ENCODE results near the gene NT5DC1. TPM values are rescaled to one million over a fixed set of nuclear protein-coding genes. Genes with fewer than 3 reads are reported as not detected.

NT5DC1 gene
- total RNA-seq, 4 donors from 2014 or later, result 4.2 to 23.5 (median 7.0) TPM

DNA sequence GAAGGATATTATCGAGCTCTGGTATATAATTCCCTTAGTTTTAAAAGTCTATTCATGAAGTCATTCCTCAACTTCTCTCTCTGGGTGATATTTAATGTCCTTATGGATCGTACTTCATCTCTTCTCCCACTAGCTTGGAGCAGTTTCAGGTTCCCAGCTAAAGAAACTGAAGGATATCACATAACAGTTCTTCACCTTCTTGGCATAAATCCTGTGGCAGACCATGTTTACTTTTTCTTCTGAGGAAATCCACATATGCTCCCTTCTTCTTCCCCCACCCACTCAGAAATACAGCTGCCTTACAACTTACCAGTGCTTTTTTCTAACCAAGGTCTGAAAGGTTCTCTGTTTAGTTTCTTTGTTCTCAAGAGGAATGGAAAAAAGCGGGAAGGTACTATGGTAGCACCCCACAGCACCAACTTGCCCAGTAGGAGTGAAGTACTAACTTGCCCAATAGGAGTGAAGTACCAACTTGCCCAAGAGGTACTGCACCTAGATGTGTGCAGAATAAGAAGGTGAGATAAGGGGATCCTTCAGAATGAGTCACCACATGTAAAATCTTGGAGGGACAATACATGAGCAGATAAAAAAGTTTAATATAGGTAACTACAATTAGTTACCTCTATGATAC is 100.1 kb downstream of the NT5DC1 start:
- no peaks in the 10 kb centered on the region for H3K4me1 ChIP-seq
- no peaks in the 10 kb centered on the region for H3K36me3 ChIP-seq
- H3K4me3 ChIP-seq, result no peak overlapping the region
- no peak for TF ChIP-seq EP300 (IDR thresholded peaks at IDR 0.05)
- no peak for TF ChIP-seq POLR2A (IDR thresholded peaks at IDR 0.05)
- TF ChIP-seq, protein P1, sequence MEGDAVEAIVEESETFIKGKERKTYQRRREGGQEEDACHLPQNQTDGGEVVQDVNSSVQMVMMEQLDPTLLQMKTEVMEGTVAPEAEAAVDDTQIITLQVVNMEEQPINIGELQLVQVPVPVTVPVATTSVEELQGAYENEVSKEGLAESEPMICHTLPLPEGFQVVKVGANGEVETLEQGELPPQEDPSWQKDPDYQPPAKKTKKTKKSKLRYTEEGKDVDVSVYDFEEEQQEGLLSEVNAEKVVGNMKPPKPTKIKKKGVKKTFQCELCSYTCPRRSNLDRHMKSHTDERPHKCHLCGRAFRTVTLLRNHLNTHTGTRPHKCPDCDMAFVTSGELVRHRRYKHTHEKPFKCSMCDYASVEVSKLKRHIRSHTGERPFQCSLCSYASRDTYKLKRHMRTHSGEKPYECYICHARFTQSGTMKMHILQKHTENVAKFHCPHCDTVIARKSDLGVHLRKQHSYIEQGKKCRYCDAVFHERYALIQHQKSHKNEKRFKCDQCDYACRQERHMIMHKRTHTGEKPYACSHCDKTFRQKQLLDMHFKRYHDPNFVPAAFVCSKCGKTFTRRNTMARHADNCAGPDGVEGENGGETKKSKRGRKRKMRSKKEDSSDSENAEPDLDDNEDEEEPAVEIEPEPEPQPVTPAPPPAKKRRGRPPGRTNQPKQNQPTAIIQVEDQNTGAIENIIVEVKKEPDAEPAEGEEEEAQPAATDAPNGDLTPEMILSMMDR (IDR thresholded peaks at IDR 0.05), result no peak
- H3K9me3 ChIP-seq, result no peaks in the 10 kb centered on the region
- H3K27ac ChIP-seq, result no peak overlapping the region
- H3K27me3 ChIP-seq, result no peaks in the 10 kb centered on the region
- no peak for DNase-seq (ENCODE audit: low spot score in 2 of 2)
- 80 to 83% methylated on average over 3 of the region's 3 CpGs for WGBS, 2 donors

DNA sequence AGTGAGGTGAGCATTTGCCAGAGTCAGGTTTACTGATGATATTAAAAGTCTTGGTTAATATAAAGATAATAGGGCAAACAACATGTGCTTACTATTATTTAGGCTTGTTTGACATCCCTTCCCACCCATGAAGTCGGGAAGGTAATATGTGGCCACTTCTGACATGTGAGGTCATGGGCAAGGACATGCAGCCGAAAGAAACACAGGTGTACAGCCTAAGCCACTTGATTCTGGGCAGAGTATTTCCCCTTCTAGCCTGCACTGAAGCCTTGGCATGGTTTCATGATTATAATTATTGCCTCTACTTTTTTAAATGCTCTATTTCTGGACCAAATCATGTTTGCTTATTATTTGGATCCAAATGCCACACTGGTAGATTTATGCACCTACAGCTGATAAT is 100.9 kb downstream of the NT5DC1 start:
- Histone ChIP-seq H3K9me3 (no peaks in the 10 kb centered on the region), H3K4me1 (no peaks in the 10 kb centered on the region), H3K27ac (no peak overlapping the region), H3K36me3 (no peaks in the 10 kb centered on the region), H3K4me3 (no peak overlapping the region), H3K27me3 (no peaks in the 10 kb centered on the region)
- TF ChIP-seq, protein P1 (IDR thresholded peaks at IDR 0.05), result no peak
- TF ChIP-seq EP300 (IDR thresholded peaks at IDR 0.05), result no peak
- no peak for TF ChIP-seq POLR2A (IDR thresholded peaks at IDR 0.05)
- no peak for DNase-seq (ENCODE audit: low spot score in 2 of 2)
- WGBS, 2 donors, result 94 to 98% methylated on average over 2 of the region's 2 CpGs

DNA sequence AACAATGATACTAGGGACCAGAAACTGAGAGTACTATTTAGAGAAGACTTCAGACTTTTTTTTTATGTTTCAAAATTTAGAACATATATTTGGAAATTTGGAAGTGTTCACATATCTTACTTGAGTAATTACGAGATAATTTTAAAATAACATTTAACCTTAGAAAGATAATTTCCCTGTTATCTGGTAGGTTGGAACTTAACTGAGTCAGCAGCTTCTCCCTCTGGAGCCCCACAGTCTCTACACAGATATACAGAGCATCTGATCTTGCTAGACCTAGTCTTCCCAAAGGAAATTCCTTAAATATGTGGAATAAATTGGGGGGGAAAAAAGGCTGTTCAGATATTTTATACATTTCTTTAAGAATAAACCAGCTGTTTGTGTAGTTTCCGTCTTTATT is 104.6 kb downstream of the NT5DC1 start:
- Histone ChIP-seq H3K4me1 (no peaks in the 10 kb centered on the region), H3K27me3 (no peaks in the 10 kb centered on the region), H3K4me3 (no peak overlapping the region), H3K27ac (no peak overlapping the region), H3K9me3 (no peaks in the 10 kb centered on the region), H3K36me3 (no peaks in the 10 kb centered on the region)
- no peak for TF ChIP-seq POLR2A (IDR thresholded peaks at IDR 0.05)
- TF ChIP-seq EP300 (IDR thresholded peaks at IDR 0.05), result no peak
- TF ChIP-seq, protein P1 (IDR thresholded peaks at IDR 0.05), result no peak
- WGBS, 2 donors, result 52 to 56% methylated on average over 2 of the region's 2 CpGs
- no peak for DNase-seq (ENCODE audit: low spot score in 2 of 2)

DNA sequence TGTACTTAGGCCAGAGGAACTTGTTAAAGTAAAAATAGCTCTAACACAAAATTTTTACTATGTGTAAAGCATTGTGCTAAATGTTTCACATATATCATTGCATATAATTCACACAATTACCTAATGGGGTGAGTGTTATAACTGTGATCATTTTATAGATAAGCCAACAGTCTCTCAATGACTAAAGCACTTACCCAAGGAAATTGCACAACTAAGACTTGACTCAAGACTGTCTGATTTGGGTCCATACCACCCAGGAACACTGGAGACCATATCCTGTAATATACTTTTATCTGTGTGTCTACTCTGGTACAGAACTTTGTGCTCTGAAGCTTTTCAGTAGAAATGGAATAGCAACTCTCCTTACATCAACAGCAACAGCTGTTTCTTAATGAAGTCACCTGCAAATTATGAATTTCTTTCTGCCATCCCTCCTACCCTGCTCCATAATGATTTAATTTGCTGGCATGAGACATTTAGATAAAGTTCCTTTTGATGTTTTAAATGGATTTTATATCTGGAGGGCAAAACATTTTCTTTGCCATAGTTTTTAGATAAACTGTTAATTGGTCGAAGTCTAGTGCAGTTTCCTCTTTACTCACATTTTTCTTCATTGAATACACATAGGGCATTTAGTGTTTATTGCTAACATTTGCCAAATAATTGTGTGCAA is 105.7 kb downstream of the NT5DC1 start:
- Histone ChIP-seq H3K4me1 (no peaks in the 10 kb centered on the region), H3K27me3 (no peaks in the 10 kb centered on the region), H3K27ac (no peak overlapping the region), H3K9me3 (no peaks in the 10 kb centered on the region), H3K36me3 (no peaks in the 10 kb centered on the region), H3K4me3 (no peak overlapping the region)
- no peak for DNase-seq (ENCODE audit: low spot score in 2 of 2)
- WGBS, 2 donors, result 91 to 95% methylated on average over 1 of the region's 1 CpG
- no peak for TF ChIP-seq POLR2A (IDR thresholded peaks at IDR 0.05)
- TF ChIP-seq EP300 (IDR thresholded peaks at IDR 0.05), result no peak
- TF ChIP-seq, protein P1 (IDR thresholded peaks at IDR 0.05), result no peak

DNA sequence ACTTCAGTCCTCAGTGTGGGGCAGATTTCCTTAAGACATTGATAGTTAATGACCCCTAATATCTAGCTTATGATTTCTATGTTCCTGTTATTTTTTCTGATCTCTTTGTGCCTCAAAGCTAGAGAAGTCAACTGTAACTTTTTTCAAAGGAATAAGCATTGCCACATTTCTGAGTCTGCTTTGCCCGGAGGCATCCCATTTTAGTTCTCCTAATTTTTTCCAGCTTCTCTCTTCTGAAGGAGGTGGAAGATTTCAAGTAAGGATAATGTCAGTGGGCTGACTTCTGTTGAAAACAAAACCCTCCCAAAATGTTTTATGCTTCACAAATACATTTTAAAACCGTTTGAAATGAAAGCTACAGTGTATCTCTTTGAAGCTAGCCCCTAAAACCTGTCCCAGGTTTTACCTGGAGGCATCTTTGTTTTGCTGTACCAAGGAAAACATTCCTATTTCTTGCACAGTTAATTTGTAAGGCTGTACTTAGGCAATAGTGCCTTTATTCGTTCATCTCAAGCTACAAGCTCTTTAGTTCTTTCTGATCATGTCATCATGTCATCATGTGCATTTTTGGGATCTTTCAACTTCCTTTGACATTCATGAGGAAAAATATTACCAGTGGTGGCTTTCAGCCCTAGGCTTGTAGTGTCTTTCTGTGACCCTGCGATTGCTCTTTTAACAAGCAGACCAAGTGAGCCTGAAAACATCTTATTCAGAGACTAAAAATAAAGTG is 107.6 kb downstream of the NT5DC1 start:
- Histone ChIP-seq H3K4me1 (no peaks in the 10 kb centered on the region), H3K27me3 (no peaks in the 10 kb centered on the region), H3K4me3 (no peak overlapping the region), H3K36me3 (no peaks in the 10 kb centered on the region), H3K9me3 (no peaks in the 10 kb centered on the region), H3K27ac (no peak overlapping the region)
- DNase-seq (ENCODE audit: low spot score in 2 of 2), result no peak
- TF ChIP-seq, protein P1 (IDR thresholded peaks at IDR 0.05), result no peak
- TF ChIP-seq EP300 (IDR thresholded peaks at IDR 0.05), result no peak
- no peak for TF ChIP-seq POLR2A (IDR thresholded peaks at IDR 0.05)
- WGBS, 2 donors, result 59 to 65% methylated on average over 4 of the region's 4 CpGs

Measured in tibial nerve (tissue), 4 donors.